ENCODE data around the gene SORCS2.
A peak's percentile ranks its signal among the peaks of the same experiment; 100 is the strongest.

The SORCS2 gene

DNA sequence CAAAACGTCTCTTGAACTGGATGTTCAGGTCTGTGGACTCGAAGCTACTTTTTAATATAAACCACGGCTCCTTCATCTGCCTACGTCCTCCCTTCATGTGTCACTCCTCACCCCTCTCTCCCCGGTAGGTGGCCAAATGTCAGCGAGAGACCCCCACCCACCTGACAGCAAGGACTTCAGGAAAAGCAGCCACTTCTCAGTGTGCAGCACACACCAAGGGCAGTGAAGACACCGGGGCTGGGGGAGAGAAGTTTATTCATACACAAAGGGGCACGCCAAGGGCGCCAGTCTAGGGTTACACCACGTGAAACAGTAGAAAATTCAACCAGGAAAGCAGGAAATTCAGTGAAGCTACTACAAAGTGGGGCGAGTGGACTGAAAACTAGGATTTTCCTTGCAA, 566.1 kb downstream of the SORCS2 start:
- in situ Hi-C loops (cut with HindIII; ENCODE audit: low pct_ligation_motif_present, low pct_unique_long_range_greater_than_20kb, low sequenced_read_pairs), result no loop called here
- DNase-seq, result no peak

DNA sequence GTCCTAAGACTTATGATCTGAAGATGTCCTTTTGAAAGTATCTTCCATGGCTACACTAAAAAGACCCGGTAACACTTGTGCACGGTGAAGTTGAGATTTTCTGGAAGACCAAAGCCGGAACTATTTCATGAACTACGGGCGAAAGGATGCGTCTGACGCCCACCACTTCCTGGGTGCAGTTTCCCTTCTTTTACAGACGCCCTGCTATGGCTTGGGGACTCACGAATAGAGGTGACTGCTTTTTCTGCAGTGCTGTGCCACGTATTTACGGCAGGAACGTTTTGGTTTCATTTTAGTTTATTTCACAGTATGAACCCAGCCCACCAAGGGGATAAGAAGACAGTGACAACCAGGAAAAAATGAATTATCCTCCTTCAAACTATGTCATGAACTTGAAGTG, 566.9 kb downstream of the SORCS2 start:
- DNase-seq, result no peak
- in situ Hi-C loops (cut with HindIII; ENCODE audit: low pct_ligation_motif_present, low pct_unique_long_range_greater_than_20kb, low sequenced_read_pairs), result no loop called here

DNA sequence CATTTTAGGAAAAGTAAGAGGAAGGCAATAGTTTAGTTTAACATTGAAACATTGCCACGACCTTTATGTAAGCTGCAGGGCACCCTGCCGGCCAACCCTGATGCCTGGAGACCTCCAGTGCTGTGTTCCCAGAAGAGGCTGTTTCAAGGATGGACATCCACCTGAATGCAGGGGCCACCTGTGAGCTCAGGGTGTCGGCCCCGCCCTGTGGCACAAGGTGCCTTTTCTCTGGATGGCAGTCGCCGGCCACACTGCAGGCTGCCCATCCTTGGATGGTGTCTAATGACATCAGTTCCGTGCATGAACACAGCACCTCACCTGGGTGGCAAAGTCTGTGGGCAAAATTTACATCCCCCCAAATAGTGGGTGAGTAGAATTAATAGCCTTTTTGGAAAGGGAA, 567.3 kb downstream of the SORCS2 start:
- no peak for DNase-seq
- in situ Hi-C loops (cut with HindIII; ENCODE audit: low pct_ligation_motif_present, low pct_unique_long_range_greater_than_20kb, low sequenced_read_pairs), result no loop called here

DNA sequence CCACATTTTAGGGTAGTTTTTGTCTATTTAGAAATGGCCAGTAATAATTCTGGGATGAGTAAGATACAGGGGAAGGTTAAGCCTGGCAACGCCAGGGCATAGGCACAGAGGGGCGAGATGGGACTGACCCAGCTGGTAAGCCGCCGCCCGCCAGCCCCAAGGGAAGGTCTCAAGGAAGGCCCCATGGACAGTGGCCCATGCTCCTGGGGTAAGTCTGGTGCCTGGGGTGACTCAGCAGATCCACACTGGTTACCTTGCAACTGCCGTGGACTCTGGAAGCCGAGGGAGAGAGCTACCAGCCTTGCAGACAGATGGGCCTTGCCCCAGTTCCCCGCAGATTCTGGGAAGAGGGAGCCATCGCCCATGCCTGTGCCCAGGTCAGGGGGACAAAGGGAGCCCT, 567.9 kb downstream of the SORCS2 start:
- in situ Hi-C loops (cut with HindIII; ENCODE audit: low pct_ligation_motif_present, low pct_unique_long_range_greater_than_20kb, low sequenced_read_pairs), result no loop called here
- no peak for DNase-seq

DNA sequence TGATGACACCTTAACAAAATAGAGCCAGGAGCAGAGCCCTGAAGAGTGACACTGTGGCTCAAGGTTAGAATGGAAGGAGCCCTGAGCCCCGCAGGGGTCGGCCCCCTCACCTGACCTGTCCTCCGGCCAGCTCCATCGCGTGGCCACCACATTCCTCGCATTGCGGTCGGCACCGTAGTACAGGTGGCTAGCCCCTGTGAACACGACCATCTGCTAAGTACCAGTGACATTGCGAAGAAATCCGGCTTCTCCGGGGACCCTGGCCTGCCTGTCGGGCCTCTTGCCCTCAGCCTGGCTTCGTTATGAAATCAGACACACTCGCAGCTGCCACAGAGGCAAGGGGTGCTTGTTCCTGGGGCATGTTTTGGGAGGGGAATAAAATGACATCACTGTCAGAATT, 568.4 kb downstream of the SORCS2 start:
- no peak for DNase-seq
- in situ Hi-C loops (cut with HindIII; ENCODE audit: low pct_ligation_motif_present, low pct_unique_long_range_greater_than_20kb, low sequenced_read_pairs), result no loop called here

DNA sequence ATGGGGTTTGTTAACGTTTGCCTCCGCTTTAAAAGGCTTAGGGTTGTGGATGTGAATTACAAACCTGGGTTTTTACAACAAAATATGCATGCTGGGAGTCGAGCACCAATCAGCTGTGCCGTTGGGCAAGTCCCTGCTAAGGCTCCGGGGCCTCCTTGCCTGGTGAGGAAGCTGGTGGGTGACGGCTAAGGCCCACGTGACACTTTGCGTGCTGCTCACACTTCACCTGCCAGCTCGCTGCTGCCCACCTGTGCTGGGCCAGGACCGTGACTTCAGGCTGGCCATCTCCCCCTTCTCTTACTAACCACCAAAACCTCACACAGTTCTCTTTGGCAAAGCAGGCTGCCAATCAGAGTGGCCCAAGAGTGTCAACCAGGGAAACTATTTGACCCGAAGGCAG, 569.0 kb downstream of the SORCS2 start:
- no peak for DNase-seq
- in situ Hi-C loops (cut with HindIII; ENCODE audit: low pct_ligation_motif_present, low pct_unique_long_range_greater_than_20kb, low sequenced_read_pairs), result no loop called here

DNA sequence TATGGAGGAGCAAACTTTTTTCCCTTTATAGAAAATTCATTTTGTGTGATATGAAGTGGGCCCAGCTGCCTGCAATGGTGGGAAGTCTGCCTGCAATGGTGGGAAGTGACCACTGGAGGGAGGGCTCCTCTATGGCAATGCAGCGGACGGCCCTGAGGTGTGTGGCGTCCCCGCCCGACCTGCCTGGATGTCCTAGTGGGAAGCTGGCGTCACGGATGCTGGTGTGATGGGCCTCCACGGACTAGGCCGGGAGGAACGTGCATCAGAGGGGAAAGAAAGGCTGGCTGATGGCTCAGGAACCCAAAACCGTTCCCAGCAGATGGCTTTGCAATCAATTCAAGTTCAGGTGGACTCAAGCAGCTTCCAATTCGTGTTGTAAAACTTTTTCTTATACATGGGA, 569.4 kb downstream of the SORCS2 start:
- in situ Hi-C loops (cut with HindIII; ENCODE audit: low pct_ligation_motif_present, low pct_unique_long_range_greater_than_20kb, low sequenced_read_pairs), result no loop called here
- peak; percentile 35 for DNase-seq

DNA sequence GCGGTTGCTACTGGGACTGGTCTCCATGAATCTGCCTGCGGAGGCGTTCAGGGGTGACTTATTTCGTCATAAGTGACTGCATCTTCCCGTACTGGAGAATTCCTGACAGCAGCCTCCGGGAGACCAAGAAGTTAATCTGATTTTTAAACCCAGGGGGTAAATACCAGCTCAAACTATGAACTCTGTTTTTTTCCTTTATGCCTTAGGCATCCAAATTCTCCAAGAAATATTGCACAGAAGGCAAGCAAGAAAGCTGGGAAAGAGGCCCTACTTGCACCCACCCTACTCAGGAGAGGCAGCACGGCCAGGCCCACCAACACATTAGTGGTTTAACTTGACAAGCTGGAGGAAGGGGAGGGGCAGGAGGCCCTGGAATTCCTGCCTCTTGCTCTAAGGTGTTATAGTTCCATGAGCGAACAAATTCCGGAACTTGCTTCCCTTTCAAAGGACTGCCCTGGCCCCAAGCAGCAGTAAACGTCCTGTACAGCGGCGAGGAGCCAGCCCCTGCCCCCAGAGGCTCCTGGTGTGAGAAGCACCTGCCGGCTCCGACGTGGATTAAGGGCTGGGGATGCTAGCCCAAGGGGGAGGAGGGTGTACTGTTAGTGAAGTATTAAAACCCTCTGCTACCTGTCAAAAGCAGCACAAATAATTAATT, 570.2 kb downstream of the SORCS2 start:
- no peak for DNase-seq
- in situ Hi-C loops (cut with HindIII; ENCODE audit: low pct_ligation_motif_present, low pct_unique_long_range_greater_than_20kb, low sequenced_read_pairs), result no loop called here

DNA sequence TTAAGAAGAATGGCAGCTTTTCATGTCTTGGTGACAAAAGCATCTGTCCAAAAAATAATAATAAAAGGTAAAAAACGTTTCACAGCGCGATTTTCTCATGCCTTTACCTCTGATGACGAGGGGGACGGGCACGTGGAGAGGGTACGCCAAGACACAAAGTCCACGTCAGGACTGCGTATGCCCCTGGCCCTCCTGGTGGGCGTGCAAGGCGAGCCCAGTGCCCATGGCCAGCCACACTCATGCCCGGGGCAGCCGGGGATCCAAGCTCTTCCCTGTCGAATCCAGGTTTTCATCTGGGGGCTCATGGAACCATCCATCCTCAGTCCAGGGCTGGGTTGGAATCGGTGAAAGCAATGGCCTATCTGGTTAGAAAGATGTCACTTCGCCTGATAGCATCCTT, 570.8 kb downstream of the SORCS2 start:
- no peak for DNase-seq
- in situ Hi-C loops (cut with HindIII; ENCODE audit: low pct_ligation_motif_present, low pct_unique_long_range_greater_than_20kb, low sequenced_read_pairs), result no loop called here

DNA sequence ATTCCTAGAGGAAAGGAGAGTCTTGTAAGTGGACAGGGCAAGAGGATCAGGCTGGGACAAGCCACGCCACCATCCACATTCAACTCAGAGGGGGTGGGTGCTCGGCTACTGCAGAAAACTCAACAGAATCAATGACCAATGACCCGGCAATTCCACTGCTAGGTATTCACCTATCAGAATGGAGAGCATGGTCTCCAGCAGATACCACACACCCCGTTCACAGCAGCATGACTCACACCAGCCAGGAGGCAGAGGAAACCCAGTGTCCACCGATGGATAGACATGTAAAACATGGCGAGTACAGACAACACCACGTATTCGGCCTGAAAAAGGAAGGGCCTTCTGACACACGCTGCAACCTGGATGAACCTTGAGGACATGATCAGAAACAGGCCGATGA, 571.5 kb downstream of the SORCS2 start:
- in situ Hi-C loops (cut with HindIII; ENCODE audit: low pct_ligation_motif_present, low pct_unique_long_range_greater_than_20kb, low sequenced_read_pairs), result no loop called here
- peak; percentile 33 for DNase-seq

DNA sequence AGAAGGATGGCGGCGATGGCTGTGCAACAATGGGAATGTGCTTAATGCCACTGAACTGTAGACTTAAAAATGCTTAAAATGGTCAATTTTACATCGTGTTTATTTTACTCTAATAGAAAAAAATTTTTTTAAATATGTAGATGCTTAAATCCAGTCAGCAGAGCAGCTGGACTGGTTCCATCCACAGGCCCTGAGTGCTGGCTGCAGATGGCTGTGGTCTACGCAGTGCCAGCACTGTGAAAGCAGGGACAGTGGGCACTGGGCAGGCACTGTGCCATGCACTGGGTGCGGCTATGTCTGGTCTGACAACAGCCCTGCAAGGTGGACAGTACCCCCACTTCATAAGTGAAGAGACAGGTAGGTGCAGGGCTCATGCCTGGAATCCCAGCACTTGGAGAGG, 572.1 kb downstream of the SORCS2 start:
- in situ Hi-C loops (cut with HindIII; ENCODE audit: low pct_ligation_motif_present, low pct_unique_long_range_greater_than_20kb, low sequenced_read_pairs), result no loop called here
- no peak for DNase-seq

DNA sequence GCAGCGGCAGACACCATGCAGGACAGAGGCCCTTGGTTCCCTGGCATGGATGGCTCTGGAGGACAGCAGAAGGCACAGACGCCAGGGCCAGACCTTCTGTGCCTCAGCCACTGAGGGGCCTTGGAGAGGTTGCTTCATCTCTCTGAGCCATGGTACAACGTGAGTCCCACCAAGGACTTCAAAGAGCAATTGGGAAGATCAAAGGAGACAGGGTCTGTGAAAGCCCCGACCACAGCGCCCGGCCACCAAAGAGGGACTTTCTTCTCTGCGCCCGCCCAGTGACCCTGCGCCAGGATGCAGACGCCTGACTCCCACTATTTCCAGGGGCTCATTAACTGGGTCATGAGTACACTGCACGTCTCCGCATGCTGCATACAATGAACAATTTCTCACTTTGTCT, 573.3 kb downstream of the SORCS2 start:
- no peak for DNase-seq
- in situ Hi-C loops (cut with HindIII; ENCODE audit: low pct_ligation_motif_present, low pct_unique_long_range_greater_than_20kb, low sequenced_read_pairs), result no loop called here

DNA sequence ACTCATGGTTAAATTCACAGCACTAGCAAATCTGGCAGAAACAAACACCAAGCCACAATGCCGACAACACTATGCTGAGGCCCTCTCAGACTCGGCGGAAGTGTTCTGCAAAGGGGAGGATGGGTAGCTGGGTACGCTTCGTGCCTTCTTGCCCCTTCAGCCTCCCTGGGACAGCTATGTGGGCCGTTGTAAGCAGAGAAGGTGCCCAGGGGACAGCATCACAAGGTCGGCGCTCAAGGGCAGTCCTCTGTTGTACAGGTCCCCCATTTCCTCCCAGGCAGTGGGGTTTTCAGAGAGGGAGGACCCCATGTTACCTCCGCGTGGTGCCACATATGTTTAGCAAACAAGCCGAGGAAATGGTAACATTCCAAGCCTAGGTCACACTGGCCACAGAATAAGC, 573.7 kb downstream of the SORCS2 start:
- no peak for DNase-seq
- in situ Hi-C loops (cut with HindIII; ENCODE audit: low pct_ligation_motif_present, low pct_unique_long_range_greater_than_20kb, low sequenced_read_pairs), result no loop called here

DNA sequence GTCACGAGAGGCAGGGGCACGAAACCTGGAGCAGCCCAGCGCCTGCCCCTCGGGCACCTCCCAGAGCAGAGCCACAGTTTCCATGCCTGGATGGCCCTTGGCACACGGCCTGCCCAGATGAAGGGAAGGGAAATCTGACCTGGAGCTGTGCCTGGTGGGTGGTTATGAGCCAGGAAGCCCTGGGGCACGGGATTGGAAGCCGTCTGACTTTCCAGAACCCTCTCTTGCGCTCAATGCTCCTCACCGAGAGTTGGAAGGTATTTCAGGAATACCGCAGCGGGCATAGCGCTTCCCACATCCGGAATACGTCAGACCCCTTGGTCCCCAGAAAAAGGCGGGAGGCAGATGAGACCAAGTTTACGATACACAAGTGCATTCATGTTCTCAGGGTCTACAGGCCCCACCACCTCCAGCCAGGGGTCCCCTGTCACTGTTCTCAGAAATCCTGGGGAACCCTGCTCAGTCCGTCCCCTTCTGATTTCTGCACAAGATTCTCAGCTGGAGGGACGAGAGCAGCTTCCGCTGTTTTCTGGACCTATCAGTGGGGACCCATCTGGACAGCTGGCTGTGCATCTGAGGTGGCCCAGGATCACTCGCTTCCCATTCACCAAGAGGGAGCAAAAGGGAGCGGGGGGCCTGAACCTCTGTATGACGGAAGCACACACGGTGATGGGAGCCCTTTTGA, 574.5 kb downstream of the SORCS2 start:
- in situ Hi-C loops (cut with HindIII; ENCODE audit: low pct_ligation_motif_present, low pct_unique_long_range_greater_than_20kb, low sequenced_read_pairs), result no loop called here
- no peak for DNase-seq

DNA sequence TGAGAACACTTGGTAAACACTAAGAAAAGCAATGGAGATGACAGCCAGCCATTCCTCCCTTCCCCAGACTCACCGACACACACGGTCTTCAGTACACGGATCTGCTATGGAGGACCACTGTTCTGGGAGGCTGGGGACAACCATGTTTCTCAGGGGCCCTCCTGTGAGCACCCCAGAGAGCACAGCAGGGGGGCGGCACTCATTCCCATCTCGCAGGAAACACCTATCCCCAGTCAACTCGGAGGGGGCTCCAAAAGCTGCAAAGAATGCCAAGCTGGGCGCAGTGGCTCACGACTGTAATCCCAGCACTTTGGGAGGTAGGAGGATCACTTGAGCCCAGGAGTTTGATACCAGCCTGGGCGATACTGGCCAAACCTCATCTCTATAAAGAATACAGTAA, 575.2 kb downstream of the SORCS2 start:
- in situ Hi-C loops (cut with HindIII; ENCODE audit: low pct_ligation_motif_present, low pct_unique_long_range_greater_than_20kb, low sequenced_read_pairs), result no loop called here
- DNase-seq, result no peak

DNA sequence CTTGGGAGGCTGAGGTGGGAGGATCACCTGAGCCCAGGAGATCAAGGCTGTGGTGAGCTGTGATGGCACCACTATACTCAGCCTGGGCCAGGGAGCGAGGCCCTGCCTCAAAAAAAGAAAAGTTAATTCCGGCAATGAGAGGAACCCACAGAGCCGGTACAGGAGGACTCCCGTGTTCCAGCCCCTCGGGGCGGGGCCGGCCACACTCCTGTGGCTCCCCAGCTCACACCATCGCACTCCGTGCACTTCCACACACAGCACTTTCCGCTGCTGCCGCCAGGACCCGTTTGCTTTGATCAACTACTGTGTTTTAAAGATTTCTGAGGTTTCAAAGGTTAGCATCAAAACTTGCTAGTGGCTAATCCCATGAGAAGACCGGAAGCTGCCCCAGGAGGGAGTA, 575.6 kb downstream of the SORCS2 start:
- no peak for DNase-seq
- in situ Hi-C loops (cut with HindIII; ENCODE audit: low pct_ligation_motif_present, low pct_unique_long_range_greater_than_20kb, low sequenced_read_pairs), result no loop called here

DNA sequence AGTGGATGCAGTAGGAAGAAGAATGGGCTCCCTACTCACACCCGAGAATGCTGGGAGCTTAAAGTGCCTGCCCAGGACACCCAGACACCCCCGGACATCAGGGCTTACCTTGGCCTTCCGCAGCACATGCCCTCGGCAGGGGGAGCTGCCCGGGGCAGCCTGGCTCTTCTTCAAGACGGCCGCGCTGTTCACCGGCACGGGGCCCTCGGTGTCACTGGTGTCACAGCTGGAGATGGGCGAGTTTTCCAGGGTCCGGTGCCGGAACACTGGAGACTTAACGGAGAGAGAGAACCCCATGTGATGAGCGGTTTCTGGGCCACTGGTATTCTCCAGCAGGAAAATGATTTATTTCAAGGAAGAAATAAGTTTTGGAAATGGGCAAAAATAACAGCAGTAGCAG, 576.4 kb downstream of the SORCS2 start:
- no peak for DNase-seq
- in situ Hi-C loops (cut with HindIII; ENCODE audit: low pct_ligation_motif_present, low pct_unique_long_range_greater_than_20kb, low sequenced_read_pairs), result no loop called here

DNA sequence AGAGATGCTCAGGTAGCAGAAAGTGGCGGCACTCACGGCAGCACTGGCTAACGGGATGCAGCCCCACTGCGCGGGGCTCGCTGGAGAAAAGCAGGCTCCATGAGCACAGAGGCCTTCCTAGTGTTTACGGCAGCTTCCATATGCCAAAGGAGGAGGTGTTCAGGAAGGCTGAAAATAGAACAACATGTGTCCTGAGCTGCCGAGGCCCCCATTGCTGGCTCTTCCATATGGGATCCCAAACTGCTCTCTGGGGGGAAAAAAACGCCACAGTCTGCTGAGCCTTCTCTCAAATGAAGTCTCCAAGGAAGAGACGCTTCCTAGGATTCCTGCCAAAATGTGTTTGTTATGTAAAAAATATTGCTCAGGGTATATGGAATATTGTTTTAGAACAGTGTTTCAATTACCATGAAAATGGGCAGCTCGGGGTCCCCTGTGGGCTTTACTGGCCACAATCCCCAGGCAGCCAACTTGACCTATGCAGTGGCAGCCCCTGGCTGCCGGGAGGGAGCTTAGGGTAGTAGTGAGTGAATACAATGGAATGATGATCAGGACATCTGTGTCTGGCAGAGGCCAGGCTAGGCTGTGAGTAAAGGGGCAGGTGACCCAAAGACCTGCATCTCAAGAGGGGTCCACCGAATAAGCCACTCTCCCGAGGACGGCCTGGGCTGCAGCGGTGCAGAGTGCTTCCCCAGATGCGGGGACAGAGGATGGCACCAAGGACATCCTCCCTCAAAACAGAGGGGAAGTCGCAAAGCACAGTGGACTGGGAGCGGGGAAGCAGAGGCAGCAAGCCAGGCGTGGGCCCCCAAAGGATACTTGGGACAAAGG, 577.3 kb downstream of the SORCS2 start:
- in situ Hi-C loops (cut with HindIII; ENCODE audit: low pct_ligation_motif_present, low pct_unique_long_range_greater_than_20kb, low sequenced_read_pairs), result no loop called here
- no peak for DNase-seq

DNA sequence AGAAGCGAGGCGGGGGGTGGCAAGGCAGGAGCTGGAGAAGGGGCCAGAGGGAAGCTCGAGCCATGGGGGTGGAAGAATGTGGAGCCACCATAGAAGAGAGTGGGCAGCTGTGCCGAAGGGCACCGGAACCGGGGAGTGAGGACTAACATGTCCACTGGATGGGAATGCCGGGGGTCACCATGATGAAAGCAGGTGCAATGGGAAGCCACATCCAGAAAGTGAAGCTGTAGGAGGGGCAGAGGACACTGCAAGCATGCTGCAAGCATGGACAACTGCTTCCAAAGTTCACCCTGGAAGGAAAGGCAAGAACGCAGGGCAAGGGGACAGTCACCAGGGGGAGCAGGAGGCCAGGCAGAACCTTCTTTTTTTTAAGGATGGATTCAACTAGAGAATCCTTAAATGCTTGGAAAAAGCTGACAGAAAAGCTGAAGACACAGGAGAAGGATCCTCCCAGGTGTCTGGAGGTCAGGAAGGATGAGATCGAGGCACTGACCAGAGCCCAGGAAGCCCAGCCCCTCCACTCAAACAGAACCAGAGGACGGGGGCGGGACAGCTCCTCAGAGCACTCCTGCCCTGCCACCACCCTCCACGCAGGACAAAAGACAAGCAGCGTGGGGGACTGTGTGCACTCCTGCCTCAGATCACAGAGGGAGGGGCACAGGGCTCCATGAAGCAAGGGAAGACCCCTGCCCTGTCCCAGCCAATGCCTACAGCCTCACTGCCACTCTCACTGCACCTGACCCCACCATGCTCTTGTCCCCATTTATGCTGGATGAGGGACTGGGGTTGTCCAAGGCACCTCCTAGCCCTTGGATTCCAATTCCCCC, 578.1 kb downstream of the SORCS2 start:
- in situ Hi-C loops (cut with HindIII; ENCODE audit: low pct_ligation_motif_present, low pct_unique_long_range_greater_than_20kb, low sequenced_read_pairs), result no loop called here
- DNase-seq, result peak; percentile 20

Measured in ACHN (cell line).